GM18517 (cell line): Measurements from ENCODE around the gene TIGD1.

Experiments used
- ATAC-seq: cut with Tn5 transposase; IDR thresholded peaks from one replicate; pipeline ENCODE4 v1.9.1; 2021; ENCODE audit warnings: mild to moderate bottlenecking, moderate library complexity; ENCODE audit not compliant: unreplicated experiment

The TIGD1 gene

DNA sequence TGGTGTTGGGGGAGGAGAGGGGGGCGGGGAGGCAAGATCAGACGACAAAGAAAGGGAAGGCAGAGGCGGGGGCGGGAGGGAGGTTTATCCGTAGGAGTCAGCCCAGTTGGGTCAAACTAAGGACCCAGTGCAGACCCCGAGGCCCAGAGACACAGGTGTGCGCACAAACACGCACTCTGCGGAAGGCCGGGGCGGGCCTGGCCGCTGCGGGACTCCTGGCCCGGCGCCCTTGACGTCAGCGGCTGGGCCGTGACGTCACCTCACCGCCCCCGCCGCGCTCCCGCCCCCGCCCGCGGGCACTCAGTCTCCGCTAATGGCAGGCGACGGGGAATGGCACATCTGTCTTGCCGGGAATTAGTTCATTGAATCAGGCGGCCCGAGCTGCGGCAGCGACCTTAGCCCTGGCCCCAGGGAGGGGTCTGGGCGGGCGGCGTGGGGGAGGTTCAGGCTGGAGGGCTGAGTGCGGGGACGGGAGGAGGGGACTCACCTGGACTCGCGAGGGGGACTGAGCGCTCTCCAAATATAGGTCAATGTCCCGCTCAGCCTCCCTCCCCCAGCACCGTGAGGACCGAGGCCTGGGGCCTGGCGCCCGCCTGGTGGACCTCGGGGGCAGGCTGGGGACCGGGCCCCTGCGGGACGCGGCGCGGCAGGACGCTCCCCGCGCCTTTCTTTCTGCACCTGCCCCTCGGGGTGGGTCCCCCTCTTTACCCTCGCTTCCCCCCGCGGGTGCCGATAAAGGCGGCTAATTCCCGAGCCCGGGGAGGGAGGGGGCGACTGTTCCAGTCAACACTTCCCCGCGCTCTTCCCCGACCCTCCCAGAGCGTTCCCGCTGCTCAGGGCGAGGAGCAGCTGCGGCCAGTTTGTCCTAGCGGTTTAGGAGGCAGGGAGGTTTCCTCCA, 47.2 kb downstream of the TIGD1 start:
- ATAC-seq, result no peak

DNA sequence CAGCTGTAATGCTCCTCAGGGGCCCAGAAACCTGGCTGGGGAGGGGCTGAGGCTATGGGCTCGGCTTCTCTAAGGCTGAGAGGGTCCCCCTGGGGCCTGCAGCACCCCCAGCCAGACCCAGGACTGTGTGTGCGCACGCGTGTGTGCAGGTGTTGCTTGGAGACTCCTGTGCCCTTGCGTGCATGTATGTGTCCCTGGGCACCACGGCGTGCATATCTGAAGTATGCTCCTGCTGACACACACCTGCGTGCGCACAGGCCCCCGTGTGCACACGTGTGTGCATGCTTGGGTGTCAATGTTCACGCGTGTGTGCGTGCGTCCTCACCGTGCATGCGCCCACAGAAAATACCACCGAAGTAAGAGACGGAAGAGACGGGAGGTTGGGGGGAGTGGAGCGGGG, 47.8 kb downstream of the TIGD1 start:
- no peak for ATAC-seq

DNA sequence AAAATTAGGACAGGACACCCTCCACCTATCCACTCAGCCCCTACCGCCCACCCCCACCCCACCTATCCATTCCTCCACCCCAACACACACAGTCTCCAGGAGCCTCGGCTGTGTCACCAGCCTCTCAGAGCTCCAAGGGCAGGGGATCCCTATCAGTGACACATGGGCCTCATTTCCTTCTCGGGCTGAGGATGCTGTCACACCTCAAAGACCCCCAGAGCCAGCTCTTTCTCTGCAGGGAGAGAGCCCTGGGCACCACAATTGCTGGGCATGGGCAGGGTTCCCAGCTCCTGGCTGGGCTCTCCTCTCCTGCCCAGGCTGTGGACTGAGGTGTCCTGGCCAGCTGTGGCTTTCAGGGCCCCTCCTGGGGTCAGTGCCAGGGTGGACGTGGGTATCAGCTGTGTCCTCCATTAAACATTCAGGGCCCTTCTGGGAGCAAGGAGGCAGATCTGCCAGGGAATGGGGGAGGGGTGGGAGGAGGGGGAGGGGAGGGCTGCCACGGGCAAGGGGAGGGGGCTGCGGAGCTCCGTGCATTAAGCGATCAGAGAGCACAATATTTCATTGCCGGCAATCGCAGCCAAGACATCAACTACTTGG, 48.5 kb downstream of the TIGD1 start:
- no peak for ATAC-seq

- ATAC-seq, result no peak
Observed at GRCh38 chr2:232501331-232501771, 49.0 kb downstream of the TIGD1 start.

DNA sequence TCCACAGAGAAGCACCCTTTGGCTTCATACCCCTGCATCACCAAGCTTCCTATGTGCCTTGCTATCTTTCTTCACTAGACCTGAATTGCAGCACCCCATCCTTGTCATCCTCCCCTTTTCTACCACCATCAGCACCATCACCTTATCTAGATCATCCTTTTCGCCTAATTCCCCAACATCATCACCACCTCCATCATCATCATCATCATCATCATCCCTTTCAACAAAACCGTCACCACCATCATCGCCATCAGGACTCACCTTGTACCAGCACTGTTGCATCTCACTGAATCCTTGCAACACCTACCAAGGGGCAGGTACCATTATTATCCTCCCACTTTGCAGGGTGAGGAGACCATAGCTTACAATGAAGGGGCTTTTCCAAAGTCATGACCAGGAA, 51.9 kb downstream of the TIGD1 start:
- no peak for ATAC-seq
